Transverse colon (tissue), 4 donors: ENCODE measurements around the gene RAB34.

ENCODE experiments used
- CTCF ChIP-seq, 5 experiments: fragments of 200-600 bp in 3 of 5; fragments of 450-650 bp in 2 of 5; sonication (generic) in 3 of 5; IDR thresholded peaks; 1 replicate in 2 of 5; 2 replicates in 3 of 5; pipeline ENCODE4 v1.5.1; 2016 to 2017; ENCODE audit warnings: antibody characterized with exemption in 5 of 5, inconsistent platforms in 3 of 5, mild to moderate bottlenecking in 2 of 5, moderate library complexity in 1 of 5
- POLR2AphosphoS5 ChIP-seq, 3 donors: sonication (generic); formaldehyde crosslinking; IDR thresholded peaks; one replicate each; pipeline ENCODE4 v1.6.1; 2016; ENCODE audit warnings: antibody characterized with exemption in 3 of 3

- no peak for TF ChIP-seq CTCF (IDR thresholded peaks at IDR 0.05)
- no peak for TF ChIP-seq POLR2AphosphoS5 (IDR thresholded peaks at IDR 0.05)
Measured at GRCh38 chr17:28745786-28746411, 28.2 kb upstream of the RAB34 start.
